HEK293 (cell line): ENCODE data around the gene MYZAP.

Source experiments
- MZF1 ChIP-seq: fragments of 450-650 bp; formaldehyde crosslinking; IDR thresholded peaks from 2 replicates; pipeline ENCODE4 v1.5.1; 2017; ENCODE audit warnings: missing biosample characterization, missing genetic modification characterization, borderline replicate concordance
- ZBTB1 ChIP-seq: fragments of 450-650 bp; formaldehyde crosslinking; IDR thresholded peaks from 2 replicates; pipeline ENCODE4 v1.5.1; 2016; ENCODE audit warnings: missing biosample characterization, missing genetic modification characterization
- ZNF24 ChIP-seq: fragments of 450-650 bp; formaldehyde crosslinking; IDR thresholded peaks from 2 replicates; pipeline ENCODE4 v1.5.1; 2016; ENCODE audit warnings: missing biosample characterization, missing genetic modification characterization

DNA sequence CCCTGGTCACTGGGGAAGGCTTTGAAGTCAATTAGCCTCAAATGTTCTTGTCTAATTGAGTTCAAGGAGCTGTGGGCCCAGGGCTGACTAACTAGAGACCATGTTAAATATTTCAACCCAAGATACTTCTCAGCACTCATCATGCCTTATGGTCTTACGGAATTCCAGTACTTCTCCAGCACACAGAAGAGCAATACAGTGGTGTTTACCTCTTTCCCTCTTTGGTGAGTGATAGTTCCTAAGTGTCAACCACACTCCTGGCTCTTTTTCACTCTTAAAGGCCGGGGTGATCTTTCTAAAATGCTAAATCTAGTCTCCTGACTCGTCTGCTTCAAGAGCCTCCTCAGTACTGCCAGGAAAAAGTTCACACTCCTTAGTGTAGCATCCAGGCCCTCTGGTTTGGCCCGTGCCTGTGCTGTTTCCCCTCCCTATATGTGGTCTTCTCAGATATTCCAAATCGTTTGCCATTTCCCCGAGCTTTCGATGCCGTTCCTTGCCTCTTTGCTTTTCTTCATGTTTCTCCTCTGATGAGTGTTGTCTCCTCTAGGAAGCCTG lies 4.7 kb downstream of the MYZAP start:
- TF ChIP-seq ZNF24 (tag by site-specific recombination) = no peak
- no peak for TF ChIP-seq ZBTB1
- TF ChIP-seq MZF1 (tag by site-specific recombination) = no peak
